K562 (cell line): ENCODE results near the gene MYCBPAP. TPM values are rescaled to one million over a fixed set of nuclear protein-coding genes. Genes with fewer than 3 reads are reported as not detected.
A peak's percentile ranks its signal among the peaks of the same experiment; 100 is the strongest.

Experiments
- ELF1 ChIP-seq: fragments of 200-800 bp; sonication (Bioruptor generic); IDR thresholded peaks from 2 replicates; pipeline ENCODE4 v1.6.1; 2016; ENCODE audit warnings: missing genetic modification characterization, missing compliant biosample characterization
- FOXK2 ChIP-seq, 2 experiments: fragments of 450-650 bp; IDR thresholded peaks in 1 of 2; conservative IDR thresholded peaks in 1 of 2; 2 replicates each; pipeline ENCODE4 v1.6.1; 2016; ENCODE audit warnings: low read depth in 2 of 2, mild to moderate bottlenecking in 1 of 2
- GABPA ChIP-seq: fragments of 200-800 bp; sonication (Bioruptor generic); conservative IDR thresholded peaks from 2 replicates; pipeline ENCODE4 v1.6.1; 2016; ENCODE audit warnings: low read depth, missing genetic modification characterization, missing compliant biosample characterization
- LARP7 ChIP-seq: fragments of 450-650 bp; IDR thresholded peaks from 2 replicates; pipeline ENCODE4 v1.6.1; 2016
- PPARD ChIP-seq: fragments of 250-450 bp; sonication (Bioruptor Pico); IDR thresholded peaks from 2 replicates; pipeline ENCODE4 v1.8.0; 2022; ENCODE audit warnings: inconsistent platforms, mild to moderate bottlenecking, moderate library complexity
- PRPF4 ChIP-seq: fragments of 200-400 bp; formaldehyde crosslinking; IDR thresholded peaks from one replicate; pipeline ENCODE4 v1.6.1; 2017; ENCODE audit warnings: low read length, low read depth, mild to moderate bottlenecking; ENCODE audit not compliant: insufficient read depth, poor library complexity, severe bottlenecking
- PTTG1 ChIP-seq: fragments of 450-650 bp; IDR thresholded peaks from 2 replicates; pipeline ENCODE4 v1.6.1; 2016; ENCODE audit warnings: low read depth, mild to moderate bottlenecking, missing genetic modification characterization, missing compliant biosample characterization
- polyA plus RNA-seq, 8 experiments: library from polyadenylated mRNA; depleted of rRNA in 4 of 8; stranded (reverse) in 5 of 8; unstranded in 3 of 8; fragments of >200 nt; fragmentation: Nextera tagmentation in 2 of 8; fragmentation: Illumina TruSeq in 1 of 8; extraction: Ambion mirVana in 2 of 8; extraction: Trizol in 1 of 8; gene quantifications; 2 replicates each; pipeline versions ENCODE4 v1.2.1 to v1.2.3, GENCODE V29; 2011 to 2014; ENCODE audit warnings: inconsistent platforms in 1 of 8, missing spikeins in 1 of 8
- total RNA-seq, 7 experiments: library from RNA; depleted of rRNA in 6 of 7; stranded (reverse); fragments of >200 nt in 6 of 7; fragmentation: Illumina TruSeq in 2 of 7; extraction: Trizol in 2 of 7; gene quantifications; 2 replicates each; pipeline versions ENCODE4 v1.2.1 to v1.2.3, GENCODE V29; 2011 to 2021; ENCODE audit warnings: low replicate concordance in 1 of 7
- TF ChIP-seq, protein P1 (sequence below): sonication (generic); formaldehyde crosslinking; IDR thresholded peaks from 2 replicates; pipeline ENCODE4 v1.8.1; 2023; ENCODE audit warnings: missing genetic modification reagents, mild to moderate bottlenecking, borderline replicate concordance
- TF ChIP-seq, protein P2 (sequence below), 2 experiments: IDR thresholded peaks; 2 replicates each; pipeline ENCODE4 v1.6.1; 2012; ENCODE audit warnings: improper control_type of control experiment in 2 of 2, low read depth in 2 of 2, low read length in 2 of 2, borderline replicate concordance in 1 of 2
- TF ChIP-seq, protein P3 (sequence below): fragments of 250-450 bp; sonication (Bioruptor Pico); IDR thresholded peaks from 2 replicates; pipeline ENCODE4 v1.8.0; 2021; ENCODE audit warnings: mild to moderate bottlenecking, moderate library complexity
- TF ChIP-seq, protein P4 (sequence below): sonication (generic); formaldehyde crosslinking; IDR thresholded peaks from 2 replicates; pipeline ENCODE4 v1.8.0; 2022; ENCODE audit warnings: mild to moderate bottlenecking, missing genetic modification reagents, borderline replicate concordance
- TF ChIP-seq, protein P5 (sequence below): fragments of 250-450 bp; sonication (Bioruptor Pico); IDR thresholded peaks from 2 replicates; pipeline ENCODE4 v1.9.0; 2021; ENCODE audit warnings: mild to moderate bottlenecking, inconsistent platforms

MYCBPAP gene
- total and polyA plus RNA-seq, 9 of the 15 experiments (the other 6 are each of a cell fraction or from before 2014, with no cell fraction given) = not detected

DNA sequence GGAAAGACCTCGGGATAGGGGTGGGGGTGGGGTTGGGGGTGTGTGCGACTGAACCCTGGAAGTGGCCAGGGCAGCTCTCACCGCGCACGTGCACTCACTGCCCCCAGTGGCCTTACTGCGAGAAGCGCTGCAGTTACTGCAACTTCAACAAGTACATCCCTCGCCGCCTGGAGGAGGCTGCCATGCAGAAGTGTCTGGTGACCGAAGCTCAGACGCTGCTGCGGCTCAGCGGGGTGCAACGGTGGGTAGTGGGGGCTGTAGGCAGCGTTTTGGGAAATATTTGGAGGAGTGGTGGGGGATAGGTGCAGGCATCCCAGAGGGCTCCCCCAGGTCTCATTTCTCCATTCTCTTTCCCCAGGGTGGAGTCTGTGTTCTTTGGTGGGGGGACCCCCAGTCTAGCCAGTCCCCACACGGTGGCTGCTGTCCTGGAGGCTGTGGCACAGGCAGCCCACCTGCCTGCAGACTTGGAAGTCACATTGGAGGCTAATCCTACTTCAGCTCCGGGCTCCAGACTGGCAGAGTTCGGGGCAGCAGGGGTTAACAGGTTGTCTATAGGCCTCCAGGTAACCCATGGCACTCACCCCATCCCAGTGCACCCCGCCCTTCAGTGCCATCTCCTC, 28.6 kb upstream of the MYCBPAP start (continued):
- TF ChIP-seq, protein P1, sequence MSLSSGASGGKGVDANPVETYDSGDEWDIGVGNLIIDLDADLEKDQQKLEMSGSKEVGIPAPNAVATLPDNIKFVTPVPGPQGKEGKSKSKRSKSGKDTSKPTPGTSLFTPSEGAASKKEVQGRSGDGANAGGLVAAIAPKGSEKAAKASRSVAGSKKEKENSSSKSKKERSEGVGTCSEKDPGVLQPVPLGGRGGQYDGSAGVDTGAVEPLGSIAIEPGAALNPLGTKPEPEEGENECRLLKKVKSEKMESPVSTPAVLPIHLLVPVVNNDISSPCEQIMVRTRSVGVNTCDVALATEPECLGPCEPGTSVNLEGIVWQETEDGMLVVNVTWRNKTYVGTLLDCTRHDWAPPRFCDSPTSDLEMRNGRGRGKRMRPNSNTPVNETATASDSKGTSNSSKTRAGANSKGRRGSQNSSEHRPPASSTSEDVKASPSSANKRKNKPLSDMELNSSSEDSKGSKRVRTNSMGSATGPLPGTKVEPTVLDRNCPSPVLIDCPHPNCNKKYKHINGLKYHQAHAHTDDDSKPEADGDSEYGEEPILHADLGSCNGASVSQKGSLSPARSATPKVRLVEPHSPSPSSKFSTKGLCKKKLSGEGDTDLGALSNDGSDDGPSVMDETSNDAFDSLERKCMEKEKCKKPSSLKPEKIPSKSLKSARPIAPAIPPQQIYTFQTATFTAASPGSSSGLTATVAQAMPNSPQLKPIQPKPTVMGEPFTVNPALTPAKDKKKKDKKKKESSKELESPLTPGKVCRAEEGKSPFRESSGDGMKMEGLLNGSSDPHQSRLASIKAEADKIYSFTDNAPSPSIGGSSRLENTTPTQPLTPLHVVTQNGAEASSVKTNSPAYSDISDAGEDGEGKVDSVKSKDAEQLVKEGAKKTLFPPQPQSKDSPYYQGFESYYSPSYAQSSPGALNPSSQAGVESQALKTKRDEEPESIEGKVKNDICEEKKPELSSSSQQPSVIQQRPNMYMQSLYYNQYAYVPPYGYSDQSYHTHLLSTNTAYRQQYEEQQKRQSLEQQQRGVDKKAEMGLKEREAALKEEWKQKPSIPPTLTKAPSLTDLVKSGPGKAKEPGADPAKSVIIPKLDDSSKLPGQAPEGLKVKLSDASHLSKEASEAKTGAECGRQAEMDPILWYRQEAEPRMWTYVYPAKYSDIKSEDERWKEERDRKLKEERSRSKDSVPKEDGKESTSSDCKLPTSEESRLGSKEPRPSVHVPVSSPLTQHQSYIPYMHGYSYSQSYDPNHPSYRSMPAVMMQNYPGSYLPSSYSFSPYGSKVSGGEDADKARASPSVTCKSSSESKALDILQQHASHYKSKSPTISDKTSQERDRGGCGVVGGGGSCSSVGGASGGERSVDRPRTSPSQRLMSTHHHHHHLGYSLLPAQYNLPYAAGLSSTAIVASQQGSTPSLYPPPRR (CRISPR knock-in tag) = 0 out of 2 replicates have a peak, but pooled peaks have one; percentile 52
- no peak for TF ChIP-seq PTTG1 (tag)
- TF ChIP-seq, protein P2, sequence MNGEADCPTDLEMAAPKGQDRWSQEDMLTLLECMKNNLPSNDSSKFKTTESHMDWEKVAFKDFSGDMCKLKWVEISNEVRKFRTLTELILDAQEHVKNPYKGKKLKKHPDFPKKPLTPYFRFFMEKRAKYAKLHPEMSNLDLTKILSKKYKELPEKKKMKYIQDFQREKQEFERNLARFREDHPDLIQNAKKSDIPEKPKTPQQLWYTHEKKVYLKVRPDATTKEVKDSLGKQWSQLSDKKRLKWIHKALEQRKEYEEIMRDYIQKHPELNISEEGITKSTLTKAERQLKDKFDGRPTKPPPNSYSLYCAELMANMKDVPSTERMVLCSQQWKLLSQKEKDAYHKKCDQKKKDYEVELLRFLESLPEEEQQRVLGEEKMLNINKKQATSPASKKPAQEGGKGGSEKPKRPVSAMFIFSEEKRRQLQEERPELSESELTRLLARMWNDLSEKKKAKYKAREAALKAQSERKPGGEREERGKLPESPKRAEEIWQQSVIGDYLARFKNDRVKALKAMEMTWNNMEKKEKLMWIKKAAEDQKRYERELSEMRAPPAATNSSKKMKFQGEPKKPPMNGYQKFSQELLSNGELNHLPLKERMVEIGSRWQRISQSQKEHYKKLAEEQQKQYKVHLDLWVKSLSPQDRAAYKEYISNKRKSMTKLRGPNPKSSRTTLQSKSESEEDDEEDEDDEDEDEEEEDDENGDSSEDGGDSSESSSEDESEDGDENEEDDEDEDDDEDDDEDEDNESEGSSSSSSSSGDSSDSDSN (IDR thresholded peaks at IDR 0.05; ENCODE audit: borderline replicate concordance in 1 of 2, low read depth in 2 of 2, low read length in 2 of 2) = 0 out of 4 replicates have a peak, but pooled peaks of 1 of the 2 experiments have one; percentile 46
- TF ChIP-seq, protein P3, sequence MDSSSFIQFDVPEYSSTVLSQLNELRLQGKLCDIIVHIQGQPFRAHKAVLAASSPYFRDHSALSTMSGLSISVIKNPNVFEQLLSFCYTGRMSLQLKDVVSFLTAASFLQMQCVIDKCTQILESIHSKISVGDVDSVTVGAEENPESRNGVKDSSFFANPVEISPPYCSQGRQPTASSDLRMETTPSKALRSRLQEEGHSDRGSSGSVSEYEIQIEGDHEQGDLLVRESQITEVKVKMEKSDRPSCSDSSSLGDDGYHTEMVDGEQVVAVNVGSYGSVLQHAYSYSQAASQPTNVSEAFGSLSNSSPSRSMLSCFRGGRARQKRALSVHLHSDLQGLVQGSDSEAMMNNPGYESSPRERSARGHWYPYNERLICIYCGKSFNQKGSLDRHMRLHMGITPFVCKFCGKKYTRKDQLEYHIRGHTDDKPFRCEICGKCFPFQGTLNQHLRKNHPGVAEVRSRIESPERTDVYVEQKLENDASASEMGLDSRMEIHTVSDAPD (CRISPR knock-in tag) = no peak
- no peak for TF ChIP-seq GABPA (tag)
- TF ChIP-seq, protein P4, sequence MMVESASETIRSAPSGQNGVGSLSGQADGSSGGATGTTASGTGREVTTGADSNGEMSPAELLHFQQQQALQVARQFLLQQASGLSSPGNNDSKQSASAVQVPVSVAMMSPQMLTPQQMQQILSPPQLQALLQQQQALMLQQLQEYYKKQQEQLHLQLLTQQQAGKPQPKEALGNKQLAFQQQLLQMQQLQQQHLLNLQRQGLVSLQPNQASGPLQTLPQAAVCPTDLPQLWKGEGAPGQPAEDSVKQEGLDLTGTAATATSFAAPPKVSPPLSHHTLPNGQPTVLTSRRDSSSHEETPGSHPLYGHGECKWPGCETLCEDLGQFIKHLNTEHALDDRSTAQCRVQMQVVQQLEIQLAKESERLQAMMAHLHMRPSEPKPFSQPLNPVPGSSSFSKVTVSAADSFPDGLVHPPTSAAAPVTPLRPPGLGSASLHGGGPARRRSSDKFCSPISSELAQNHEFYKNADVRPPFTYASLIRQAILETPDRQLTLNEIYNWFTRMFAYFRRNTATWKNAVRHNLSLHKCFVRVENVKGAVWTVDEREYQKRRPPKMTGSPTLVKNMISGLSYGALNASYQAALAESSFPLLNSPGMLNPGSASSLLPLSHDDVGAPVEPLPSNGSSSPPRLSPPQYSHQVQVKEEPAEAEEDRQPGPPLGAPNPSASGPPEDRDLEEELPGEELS = 0 out of 2 replicates have a peak, but pooled peaks have one; percentile 46
- TF ChIP-seq ELF1 (tag) = no peak
- no peak for TF ChIP-seq LARP7
- no peak for TF ChIP-seq PRPF4
- TF ChIP-seq, protein P5, sequence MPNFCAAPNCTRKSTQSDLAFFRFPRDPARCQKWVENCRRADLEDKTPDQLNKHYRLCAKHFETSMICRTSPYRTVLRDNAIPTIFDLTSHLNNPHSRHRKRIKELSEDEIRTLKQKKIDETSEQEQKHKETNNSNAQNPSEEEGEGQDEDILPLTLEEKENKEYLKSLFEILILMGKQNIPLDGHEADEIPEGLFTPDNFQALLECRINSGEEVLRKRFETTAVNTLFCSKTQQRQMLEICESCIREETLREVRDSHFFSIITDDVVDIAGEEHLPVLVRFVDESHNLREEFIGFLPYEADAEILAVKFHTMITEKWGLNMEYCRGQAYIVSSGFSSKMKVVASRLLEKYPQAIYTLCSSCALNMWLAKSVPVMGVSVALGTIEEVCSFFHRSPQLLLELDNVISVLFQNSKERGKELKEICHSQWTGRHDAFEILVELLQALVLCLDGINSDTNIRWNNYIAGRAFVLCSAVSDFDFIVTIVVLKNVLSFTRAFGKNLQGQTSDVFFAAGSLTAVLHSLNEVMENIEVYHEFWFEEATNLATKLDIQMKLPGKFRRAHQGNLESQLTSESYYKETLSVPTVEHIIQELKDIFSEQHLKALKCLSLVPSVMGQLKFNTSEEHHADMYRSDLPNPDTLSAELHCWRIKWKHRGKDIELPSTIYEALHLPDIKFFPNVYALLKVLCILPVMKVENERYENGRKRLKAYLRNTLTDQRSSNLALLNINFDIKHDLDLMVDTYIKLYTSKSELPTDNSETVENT = no peak; the same call in 1 of the 2 replicates
- 0 out of 4 replicates have a peak, but pooled peaks of 1 of the 2 experiments have one; percentile 19 for TF ChIP-seq FOXK2 (conservative IDR thresholded peaks at IDR 0.05 in 1 of 2, IDR thresholded peaks at IDR 0.05 in 1 of 2; ENCODE audit: low read depth in 2 of 2)
- TF ChIP-seq PPARD (CRISPR knock-in tag) = no peak
